T-helper 1 cell (primary cell): ENCODE measurements around the gene LRP4.

Experiments used
- DNase-seq, 5 donors: peaks; one replicate each; pipeline ENCODE4 v3.0.0-alpha.2; 2012 to 2020

Gene LRP4

DNA sequence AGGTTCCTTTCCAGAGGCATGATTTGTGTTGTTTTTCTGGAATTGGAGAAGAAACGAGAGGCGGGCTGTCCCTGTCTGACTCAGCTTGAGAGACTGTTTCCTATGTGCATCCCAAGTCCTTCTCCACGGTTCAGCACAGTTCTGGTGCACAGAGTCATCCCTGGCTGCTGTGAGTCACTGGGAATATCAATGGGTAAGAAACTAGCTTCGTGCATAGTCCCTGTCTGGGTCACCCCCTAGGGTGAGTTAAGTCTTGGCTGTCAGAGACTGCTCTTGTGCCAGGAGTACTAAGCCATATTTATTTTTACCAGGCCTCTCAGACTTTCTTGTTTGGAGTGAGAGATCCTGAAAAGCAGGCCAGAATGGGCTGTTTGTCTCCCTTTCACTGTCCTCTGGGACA lies 2.4 kb upstream of the LRP4 start:
- DNase-seq: no peak

DNA sequence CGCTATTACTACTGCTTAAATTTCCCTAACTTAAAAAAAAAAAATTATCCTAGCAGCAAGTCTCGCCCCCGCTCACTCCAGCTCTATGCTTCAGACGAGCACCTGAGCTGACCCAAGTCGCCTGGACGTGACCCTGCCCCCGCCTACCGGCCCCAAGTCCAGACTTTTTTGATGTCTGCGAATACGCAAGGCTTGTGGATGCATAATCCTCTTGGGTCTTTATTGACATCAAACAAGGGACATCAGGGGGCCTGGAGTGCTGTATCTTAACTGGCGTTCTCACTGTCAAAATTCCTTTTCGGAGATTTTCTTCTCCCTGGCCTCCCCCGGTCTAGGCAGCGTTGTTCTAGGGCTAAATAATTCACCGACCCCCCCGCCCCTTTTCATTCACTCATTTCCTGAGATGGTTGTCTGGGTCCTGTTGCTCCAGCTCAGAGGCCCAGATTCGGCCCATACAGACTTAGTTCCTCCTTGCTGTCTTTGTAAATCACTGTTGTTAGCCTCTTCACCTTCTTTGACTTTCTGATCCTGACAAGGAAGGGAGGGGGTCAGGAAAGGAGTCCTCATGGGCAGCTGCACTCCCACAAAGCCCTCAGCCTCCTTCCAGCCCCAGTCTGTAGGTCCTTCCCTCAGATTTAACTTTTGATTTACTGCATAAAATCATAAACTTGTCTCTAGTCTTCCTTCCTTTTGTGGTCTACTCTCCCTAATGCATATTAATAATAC lies 601 bp upstream of the LRP4 start:
- no peak for DNase-seq

GRCh38 chr11:46917762-46918082 lies 628 bp downstream of the LRP4 start:
- no peak for DNase-seq

DNA sequence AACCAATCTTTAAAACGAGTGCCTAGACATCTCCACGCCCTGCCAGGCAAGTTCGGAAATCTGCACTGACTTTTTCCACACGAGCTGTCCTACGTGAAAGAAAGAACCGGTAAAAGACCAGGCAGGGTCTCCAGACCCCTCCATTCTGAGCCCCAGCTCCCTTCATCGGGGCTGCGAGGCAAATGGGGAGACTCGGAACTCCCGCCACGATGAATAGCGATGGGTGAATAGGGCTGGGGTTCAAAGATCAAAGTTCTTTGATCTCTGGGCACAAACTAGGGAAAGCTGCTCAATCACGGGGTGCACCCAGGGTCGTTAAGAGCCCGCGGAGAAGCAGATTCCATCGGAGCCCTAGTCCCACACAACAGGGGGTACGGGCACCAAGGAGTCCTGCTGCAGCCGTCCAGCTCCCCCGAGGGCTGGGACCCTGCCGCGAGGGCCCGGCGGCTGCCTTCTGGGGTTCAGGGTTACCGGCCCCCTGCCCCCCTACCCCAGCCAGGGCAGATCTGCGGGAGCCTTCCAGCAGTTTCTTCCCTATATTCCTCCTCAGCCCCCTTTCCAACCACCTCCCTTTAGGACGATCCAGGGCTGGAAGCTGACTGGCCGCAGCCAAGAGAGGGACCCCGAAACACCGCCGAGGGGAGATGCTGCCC lies 1.1 kb downstream of the LRP4 start:
- no peak for DNase-seq

DNA sequence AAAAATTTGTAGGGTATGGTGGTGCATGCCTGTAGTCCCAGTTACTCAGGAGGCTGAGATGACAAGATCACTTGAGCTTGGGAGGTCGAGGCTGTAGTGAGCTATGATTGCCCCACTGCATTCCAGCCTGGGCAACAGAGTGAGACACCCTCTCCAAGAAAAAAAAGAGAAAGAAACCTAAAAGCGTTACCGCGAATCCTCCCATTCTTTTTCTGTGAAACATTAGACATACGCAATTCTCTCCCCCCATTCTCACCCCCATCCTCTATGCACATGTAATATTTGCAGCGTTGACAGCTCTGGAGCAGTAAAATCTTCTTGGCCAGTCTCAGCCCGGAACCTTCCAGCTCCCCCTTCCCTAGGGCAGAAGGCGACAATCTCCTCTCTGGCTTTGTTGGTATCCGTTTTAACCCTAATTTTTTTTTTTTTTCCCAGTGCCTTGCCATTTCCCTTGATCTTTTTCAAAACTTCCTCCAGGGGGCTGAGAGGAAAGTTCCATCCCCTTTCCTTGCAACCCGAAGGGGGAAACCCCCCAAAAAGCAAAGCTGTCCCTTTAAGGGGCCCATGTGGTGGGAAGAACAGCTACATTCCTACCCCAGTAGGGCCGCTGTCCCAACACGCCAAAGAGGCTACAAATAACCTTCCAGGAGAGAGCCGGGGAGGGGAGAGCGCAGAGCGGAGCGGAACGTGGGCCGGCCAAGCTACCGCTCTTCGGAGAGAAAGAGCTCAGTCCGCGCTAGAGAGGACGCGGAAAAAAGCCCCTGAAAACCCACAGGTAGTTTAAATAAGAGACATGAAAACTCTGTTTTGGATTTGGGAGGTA lies 1.9 kb downstream of the LRP4 start:
- no peak for DNase-seq

DNA sequence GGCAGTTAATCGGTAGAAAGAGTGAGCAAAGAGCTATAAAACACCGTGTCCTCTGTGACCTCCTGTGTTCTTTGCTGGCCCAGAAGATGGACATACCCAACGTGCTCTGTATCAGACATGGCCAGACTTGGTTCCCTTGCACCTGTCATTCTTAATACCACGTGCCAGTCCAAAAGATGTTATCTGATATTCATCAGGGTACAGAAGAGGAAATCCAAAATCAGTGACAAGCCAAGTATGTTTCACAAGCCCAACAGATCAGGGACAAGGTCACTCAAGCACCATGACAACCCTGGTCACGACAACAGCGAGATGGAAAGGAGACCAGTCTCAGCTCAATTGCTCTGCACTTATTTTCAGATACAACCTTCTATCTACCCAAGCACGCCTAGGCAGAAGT lies 3.4 kb downstream of the LRP4 start:
- no peak for DNase-seq

- no peak for DNase-seq
These were observed 4.0 kb downstream of the LRP4 start for GRCh38 chr11:46914363-46914762.

GRCh38 chr11:46913484-46913883 lies 4.9 kb downstream of the LRP4 start:
- no peak for DNase-seq

DNA sequence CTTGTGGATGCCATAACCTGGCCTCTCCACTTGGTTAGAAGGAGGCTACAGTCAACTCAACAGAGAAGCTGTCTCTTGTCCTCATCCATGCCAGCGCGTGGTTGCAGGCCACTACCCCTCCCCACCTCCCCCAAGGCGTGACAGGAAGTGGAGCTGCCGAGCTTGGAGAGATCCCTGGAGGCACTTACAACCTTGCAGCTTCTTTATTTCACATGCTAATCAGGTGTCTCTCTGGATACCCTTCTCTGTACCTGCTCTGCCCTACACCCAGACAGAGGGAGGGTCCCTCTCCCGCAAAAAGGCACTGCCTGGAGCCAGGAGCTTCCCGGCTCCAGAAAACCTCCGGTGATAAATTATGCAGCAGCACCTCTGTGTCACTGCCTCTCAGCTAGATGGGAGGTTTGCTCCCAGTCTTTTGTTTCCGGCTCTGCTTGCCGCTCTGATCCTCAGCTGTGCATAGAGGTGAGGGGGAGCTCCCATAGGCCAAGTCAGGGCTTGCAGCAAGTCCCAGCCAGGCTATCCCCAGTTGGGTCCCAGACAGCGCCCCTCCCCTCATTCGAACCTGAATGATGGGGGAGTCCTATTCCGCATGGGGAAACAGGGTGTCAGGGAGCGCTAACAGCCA lies 5.7 kb downstream of the LRP4 start:
- no peak for DNase-seq

- DNase-seq: no peak
These were observed 10.7 kb downstream of the LRP4 start for GRCh38 chr11:46907606-46908005.

DNA sequence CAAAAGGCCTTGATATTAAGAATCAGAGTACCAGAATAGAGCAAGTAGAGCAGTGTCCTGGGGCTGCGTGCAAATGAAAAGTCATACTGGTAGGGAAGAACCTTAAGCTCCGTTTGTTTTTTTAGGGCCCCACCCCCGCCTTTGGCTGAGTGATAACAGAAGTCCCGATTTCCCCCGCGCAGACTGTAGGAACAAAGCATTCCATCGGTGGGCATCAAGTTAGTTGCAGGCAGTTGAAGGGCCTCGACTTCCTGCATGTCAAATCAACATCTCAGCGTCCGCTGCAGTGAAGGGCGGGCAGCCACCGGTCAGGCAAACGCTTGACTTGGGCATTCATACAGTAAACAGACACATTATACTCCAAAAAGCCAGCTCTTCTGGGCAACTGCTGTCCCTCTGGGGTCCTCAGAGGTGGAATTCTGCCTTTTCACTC lies 11.7 kb downstream of the LRP4 start:
- no peak for DNase-seq

DNA sequence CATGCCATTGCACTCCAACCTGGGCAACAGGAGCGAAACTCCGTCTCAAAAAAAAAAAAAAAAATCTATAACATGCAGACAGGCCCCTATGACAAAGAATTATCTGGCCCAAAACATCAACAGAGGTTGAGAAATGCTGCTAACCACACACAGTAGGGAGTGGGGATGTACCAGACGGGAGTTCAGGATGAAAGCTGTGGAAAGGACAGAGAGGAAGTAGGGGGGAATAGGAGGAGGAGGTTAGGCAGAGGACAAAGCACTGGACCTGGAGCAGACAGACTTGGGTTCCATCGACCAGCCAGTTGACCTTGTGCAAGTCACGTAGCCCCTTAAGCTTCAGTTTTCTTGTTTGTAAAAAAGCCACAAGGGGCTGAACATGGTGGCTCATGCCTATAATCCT lies 12.5 kb downstream of the LRP4 start:
- DNase-seq: no peak

- DNase-seq: no peak
These were observed 14.5 kb downstream of the LRP4 start for GRCh38 chr11:46903846-46904245.

DNA sequence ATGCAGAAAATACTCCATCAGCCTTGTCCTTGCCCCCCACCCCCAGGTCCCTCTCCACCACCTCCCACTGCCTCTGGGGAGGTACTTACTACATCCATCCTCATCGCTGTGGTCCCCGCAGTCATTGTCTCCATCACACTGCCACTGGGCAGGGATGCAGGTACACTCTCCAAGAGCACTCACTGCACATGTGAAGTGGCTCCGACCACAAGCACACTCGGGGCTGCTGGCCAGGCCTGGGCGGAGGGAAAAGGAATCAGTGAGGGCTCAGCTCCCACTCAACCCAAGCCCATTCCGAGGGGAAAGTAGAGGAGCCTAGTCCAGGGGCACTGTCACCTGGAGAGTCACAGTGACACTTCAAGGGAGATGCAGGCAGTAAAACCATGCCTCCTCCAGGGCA lies 15.7 kb downstream of the LRP4 start:
- DNase-seq: no peak

DNA sequence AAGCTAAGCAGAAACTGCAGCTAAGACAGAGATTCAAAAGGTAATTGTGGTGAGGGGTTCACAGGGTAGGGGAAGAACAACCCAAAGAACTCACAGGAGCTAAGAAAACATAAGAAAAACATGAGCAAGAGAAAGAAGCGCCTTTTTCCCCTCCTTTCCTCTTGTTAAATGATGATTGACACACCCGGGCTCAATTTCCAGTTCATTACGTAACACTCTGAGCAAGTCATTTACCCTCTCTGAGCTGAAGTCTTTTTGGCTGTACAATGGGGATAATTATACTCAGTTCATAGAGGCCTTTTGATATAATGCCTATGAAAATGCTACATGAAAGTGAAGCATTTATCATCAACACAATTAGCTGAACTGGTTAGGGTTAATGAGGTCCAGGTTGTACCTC lies 17.2 kb downstream of the LRP4 start:
- no peak for DNase-seq

GRCh38 chr11:46900091-46900746 lies 18.1 kb downstream of the LRP4 start:
- DNase-seq: no peak

DNA sequence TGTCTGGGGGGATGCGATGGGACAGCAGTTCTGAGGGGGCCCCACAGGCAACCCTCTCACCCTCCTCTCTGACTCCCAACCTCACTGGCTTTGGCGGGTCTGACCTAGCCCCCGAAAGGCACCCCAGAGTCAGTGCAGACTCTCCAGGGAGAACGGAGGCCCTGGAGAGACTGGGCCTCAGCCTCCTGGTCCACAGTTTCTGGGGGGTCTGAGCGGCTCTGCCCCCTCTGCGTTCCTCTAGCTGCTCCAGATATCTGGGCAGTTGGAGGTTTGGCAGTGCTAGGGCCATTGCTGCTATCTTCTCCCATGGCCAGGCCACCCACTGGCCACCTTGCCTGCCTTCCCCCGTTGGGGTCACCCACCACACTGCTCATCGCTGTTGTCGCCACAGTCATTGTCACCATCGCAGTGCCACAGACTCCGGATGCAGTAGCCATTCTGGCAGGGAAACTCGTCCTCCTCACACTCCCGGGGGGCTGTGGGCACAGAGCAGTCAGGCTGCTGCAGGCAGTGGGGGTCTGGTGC lies 18.8 kb downstream of the LRP4 start:
- no peak for DNase-seq

- DNase-seq: no peak
These were observed 19.8 kb downstream of the LRP4 start for GRCh38 chr11:46898396-46899095.

- DNase-seq: peak in 1 of 5 donors; percentile 40
These were observed 21.5 kb downstream of the LRP4 start for GRCh38 chr11:46896719-46897406.

DNA sequence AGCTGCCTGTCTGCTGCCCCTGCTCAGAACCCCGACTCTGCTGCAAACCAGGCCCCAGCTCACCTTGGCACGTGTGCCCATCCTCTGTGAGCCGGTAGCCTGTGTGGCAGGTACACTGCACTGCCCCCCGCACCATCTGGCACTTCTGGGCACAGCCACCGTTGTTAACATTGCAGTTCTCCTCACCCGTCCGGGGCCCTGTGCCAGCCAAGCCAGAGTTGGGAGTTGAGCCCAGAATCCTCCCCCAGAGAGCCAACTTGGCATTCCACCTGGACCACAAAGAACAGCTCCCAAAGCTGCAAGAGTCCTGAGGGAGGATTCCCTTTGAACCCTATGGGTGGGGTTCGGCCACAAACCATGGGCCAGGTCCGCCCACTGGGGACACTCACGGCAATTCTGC lies 22.5 kb downstream of the LRP4 start:
- DNase-seq: no peak

DNA sequence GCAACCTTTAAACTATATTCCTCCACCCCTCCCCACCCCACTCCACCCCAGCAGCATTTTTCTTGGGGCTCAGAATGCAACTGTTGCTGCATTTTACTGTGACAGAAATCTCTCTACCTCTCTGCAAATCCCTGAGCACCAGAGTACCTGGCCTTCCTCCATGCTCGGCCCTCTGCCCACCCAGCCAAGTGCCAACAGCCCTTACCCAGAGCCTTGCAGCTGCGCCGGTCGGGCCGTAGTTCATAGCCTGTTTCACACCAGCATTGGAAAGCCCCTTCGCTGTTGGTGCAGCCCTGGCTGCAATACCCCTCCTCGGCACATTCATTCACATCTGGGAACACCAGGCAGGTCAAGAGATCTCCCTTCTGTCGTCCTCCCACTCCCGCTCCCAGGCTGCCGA lies 23.4 kb downstream of the LRP4 start:
- DNase-seq: no peak
